Measurements from ENCODE around the gene AFDN. TPM values are rescaled to one million over a fixed set of nuclear protein-coding genes. Genes with fewer than 3 reads are reported as not detected.

AFDN gene
- total and polyA plus RNA-seq, 10 of the 15 experiments (the other 5 are each of a cell fraction or from before 2014, with no cell fraction given) = 5.7 to 68.2 (median 45.1) TPM

GRCh38 chr6:167870321-167870720, 43.6 kb downstream of the AFDN start:
- CTCF ChIA-PET = no interaction called here
- POLR2A ChIA-PET = interaction anchor here (1.2 kb wide), 1 partner anchor 12 kb away, joined by 3 read pairs; no protein-coding TSS in a partner anchor
- no TSS peak for BruUV-seq (replicated peaks)

More at GRCh38 chr6:167870321-167870720, 43.6 kb downstream of the AFDN start:
- no peaks in the 10 kb centered on the region for H3K9me3 ChIP-seq (replicated peaks; ENCODE audit: control insufficient read depth, insufficient read depth, low read length)
- 100% methylated on average over 3 of the region's 3 CpGs for WGBS (ENCODE audit: insufficient coverage, insufficient replicate concordance, low lambda C conversion rate, missing lambda C conversion rate)
- ATAC-seq (no peak), DNase-seq (ENCODE audit: low read depth, low spot score) (no peak), FAIRE-seq (no peak)
- H3K4me3 ChIP-seq = no peak overlapping the region
- SMC1A ChIA-PET (ENCODE audit: uncharacterized antibody, unreplicated experiment) = interaction anchor here (1.2 to 1.8 kb wide), 2 partner anchors 10 to 39 kb away, joined by 5 to 6 read pairs; no protein-coding TSS in a partner anchor
- no peak overlapping the region for H3K27ac ChIP-seq (ENCODE audit: control insufficient read depth, insufficient read depth)
- H3K79me2 ChIP-seq (ENCODE audit: control insufficient read depth, insufficient read depth, low read length) = no peaks in the 10 kb centered on the region; the same call in 1 of the 2 replicates
- H2AFZ ChIP-seq (ENCODE audit: control insufficient read depth, low read depth, low read length) = no peak overlapping the region
- H3K27me3 ChIP-seq (replicated peaks in 1 of 2; ENCODE audit: control insufficient read depth in 2 of 2, insufficient read depth in 2 of 2, low read length in 1 of 2) = no peaks in the 10 kb centered on the region
- in situ Hi-C loops (cut with MboI) = no loop called here
- H3K4me2 ChIP-seq (ENCODE audit: control insufficient read depth, insufficient read depth) = no peak overlapping the region
- H3K9ac ChIP-seq (ENCODE audit: control insufficient read depth, insufficient read depth, low read length) = no peak overlapping the region
- no peaks in the 10 kb centered on the region for H3K4me1 ChIP-seq (ENCODE audit: control insufficient read depth, insufficient read depth, low read length)
- H4K20me1 ChIP-seq (ENCODE audit: control insufficient read depth, insufficient read depth) = no peaks in the 10 kb centered on the region
- peaks cover 0 to 8% of the 10 kb centered on the region in 2 experiments; a peak in 2 of 4 replicates for H3K36me3 ChIP-seq (ENCODE audit: control insufficient read depth in 2 of 2, insufficient read depth in 2 of 2, low read length in 1 of 2)
- intact Hi-C loops (cut with micrococcal nuclease; ENCODE audit: unreplicated experiment) = no loop called here
- RAD21 ChIA-PET (ENCODE audit: unreplicated experiment) = no interaction called here
- TF ChIP-seq ZNF592 (IDR thresholded peaks at IDR 0.05) = no peak
- no peak for TF ChIP-seq MYB (IDR thresholded peaks at IDR 0.05; ENCODE audit: borderline replicate concordance, low read depth, low read length)
- TF ChIP-seq CREB1 (IDR thresholded peaks at IDR 0.05; ENCODE audit: low read depth) = no peak
- TF ChIP-seq SMAD1 (IDR thresholded peaks at IDR 0.05; ENCODE audit: low read depth, partially characterized antibody) = no peak
- TF ChIP-seq BHLHE40 (IDR thresholded peaks at IDR 0.05; ENCODE audit: borderline replicate concordance in 1 of 2, low read depth in 2 of 2, low read length in 1 of 2) = no peak
- no peak for TF ChIP-seq HDGF (IDR thresholded peaks at IDR 0.05)

All from GM12878 (cell line).